Transverse colon (tissue), 4 donors: Measurements from ENCODE around the gene ANXA2R.

Experiments used
- POLR2A ChIP-seq: fragments of 450-650 bp; IDR thresholded peaks from one replicate; pipeline ENCODE4 v1.6.1; 2016; ENCODE audit warnings: antibody characterized with exemption, mild to moderate bottlenecking, moderate library complexity
- POLR2AphosphoS5 ChIP-seq, 3 donors: sonication (generic); formaldehyde crosslinking; IDR thresholded peaks; one replicate each; pipeline ENCODE4 v1.6.1; 2016; ENCODE audit warnings: antibody characterized with exemption in 3 of 3
- TF ChIP-seq, protein P1 (sequence below), 5 experiments: fragments of 200-600 bp in 3 of 5; fragments of 450-650 bp in 2 of 5; sonication (generic) in 3 of 5; IDR thresholded peaks; 1 replicate in 2 of 5; 2 replicates in 3 of 5; pipeline ENCODE4 v1.5.1; 2016 to 2017; ENCODE audit warnings: antibody characterized with exemption in 5 of 5, inconsistent platforms in 3 of 5, mild to moderate bottlenecking in 2 of 5, moderate library complexity in 1 of 5

GRCh38 chr5:43008363-43009153 lies 31.6 kb downstream of the ANXA2R start:
- peak; percentile 72 to 94 (median 94) for TF ChIP-seq POLR2AphosphoS5 (IDR thresholded peaks at IDR 0.05)
- TF ChIP-seq POLR2A, result peak; percentile 86
- TF ChIP-seq, protein P1, sequence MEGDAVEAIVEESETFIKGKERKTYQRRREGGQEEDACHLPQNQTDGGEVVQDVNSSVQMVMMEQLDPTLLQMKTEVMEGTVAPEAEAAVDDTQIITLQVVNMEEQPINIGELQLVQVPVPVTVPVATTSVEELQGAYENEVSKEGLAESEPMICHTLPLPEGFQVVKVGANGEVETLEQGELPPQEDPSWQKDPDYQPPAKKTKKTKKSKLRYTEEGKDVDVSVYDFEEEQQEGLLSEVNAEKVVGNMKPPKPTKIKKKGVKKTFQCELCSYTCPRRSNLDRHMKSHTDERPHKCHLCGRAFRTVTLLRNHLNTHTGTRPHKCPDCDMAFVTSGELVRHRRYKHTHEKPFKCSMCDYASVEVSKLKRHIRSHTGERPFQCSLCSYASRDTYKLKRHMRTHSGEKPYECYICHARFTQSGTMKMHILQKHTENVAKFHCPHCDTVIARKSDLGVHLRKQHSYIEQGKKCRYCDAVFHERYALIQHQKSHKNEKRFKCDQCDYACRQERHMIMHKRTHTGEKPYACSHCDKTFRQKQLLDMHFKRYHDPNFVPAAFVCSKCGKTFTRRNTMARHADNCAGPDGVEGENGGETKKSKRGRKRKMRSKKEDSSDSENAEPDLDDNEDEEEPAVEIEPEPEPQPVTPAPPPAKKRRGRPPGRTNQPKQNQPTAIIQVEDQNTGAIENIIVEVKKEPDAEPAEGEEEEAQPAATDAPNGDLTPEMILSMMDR (IDR thresholded peaks at IDR 0.05), result no peak
